Measurements from ENCODE around the gene PLCL1.

DNA sequence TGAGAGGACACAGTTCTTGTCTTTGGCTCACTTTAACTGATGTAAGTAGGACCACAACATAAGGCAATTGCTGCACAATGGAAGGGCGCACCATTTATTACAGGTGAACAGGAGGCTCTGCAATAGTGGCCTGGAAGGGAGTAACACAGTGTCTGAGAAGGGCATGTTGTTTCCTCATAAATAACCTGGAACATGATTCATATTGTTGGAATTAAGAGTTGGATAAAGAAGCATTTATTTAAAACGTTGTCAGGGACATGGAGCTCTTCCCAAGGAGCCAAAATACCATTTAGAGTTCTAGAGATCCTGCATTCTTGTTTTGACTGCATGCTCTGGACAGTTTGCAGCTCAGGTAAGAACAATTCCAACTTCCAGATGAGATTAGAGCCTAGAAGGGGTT lies 110.4 kb downstream of the PLCL1 start:
- no peak for TF ChIP-seq FOXM1 (IDR thresholded peaks at IDR 0.05; ENCODE audit: low read depth, low read length)
- TF ChIP-seq KAT2A (conservative IDR thresholded peaks at IDR 0.05; ENCODE audit: control insufficient read depth, low read depth, low read length) = no peak
- no peak for TF ChIP-seq RFX5 (IDR thresholded peaks at IDR 0.05; ENCODE audit: low read depth, low read length)
- TF ChIP-seq, protein P1, sequence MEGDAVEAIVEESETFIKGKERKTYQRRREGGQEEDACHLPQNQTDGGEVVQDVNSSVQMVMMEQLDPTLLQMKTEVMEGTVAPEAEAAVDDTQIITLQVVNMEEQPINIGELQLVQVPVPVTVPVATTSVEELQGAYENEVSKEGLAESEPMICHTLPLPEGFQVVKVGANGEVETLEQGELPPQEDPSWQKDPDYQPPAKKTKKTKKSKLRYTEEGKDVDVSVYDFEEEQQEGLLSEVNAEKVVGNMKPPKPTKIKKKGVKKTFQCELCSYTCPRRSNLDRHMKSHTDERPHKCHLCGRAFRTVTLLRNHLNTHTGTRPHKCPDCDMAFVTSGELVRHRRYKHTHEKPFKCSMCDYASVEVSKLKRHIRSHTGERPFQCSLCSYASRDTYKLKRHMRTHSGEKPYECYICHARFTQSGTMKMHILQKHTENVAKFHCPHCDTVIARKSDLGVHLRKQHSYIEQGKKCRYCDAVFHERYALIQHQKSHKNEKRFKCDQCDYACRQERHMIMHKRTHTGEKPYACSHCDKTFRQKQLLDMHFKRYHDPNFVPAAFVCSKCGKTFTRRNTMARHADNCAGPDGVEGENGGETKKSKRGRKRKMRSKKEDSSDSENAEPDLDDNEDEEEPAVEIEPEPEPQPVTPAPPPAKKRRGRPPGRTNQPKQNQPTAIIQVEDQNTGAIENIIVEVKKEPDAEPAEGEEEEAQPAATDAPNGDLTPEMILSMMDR (IDR thresholded peaks at IDR 0.05 in 2 of 3, conservative IDR thresholded peaks at IDR 0.05 in 1 of 3; ENCODE audit: control insufficient read depth in 2 of 3, extremely low read depth in 1 of 3, insufficient read depth in 1 of 3, low read depth in 3 of 3, low read length in 3 of 3) = no peak
- TF ChIP-seq, protein P2, sequence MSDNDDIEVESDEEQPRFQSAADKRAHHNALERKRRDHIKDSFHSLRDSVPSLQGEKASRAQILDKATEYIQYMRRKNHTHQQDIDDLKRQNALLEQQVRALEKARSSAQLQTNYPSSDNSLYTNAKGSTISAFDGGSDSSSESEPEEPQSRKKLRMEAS (IDR thresholded peaks at IDR 0.05; ENCODE audit: low read depth, low read length) = no peak
- TF ChIP-seq HDGF (IDR thresholded peaks at IDR 0.05) = no peak
- TF ChIP-seq, protein P3, sequence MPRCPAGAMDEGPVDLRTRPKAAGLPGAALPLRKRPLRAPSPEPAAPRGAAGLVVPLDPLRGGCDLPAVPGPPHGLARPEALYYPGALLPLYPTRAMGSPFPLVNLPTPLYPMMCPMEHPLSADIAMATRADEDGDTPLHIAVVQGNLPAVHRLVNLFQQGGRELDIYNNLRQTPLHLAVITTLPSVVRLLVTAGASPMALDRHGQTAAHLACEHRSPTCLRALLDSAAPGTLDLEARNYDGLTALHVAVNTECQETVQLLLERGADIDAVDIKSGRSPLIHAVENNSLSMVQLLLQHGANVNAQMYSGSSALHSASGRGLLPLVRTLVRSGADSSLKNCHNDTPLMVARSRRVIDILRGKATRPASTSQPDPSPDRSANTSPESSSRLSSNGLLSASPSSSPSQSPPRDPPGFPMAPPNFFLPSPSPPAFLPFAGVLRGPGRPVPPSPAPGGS (IDR thresholded peaks at IDR 0.05; ENCODE audit: borderline replicate concordance, insufficient read depth, low read depth, low read length, poor library complexity, severe bottlenecking) = no peak
- TF ChIP-seq POLR2AphosphoS5 (IDR thresholded peaks at IDR 0.05; ENCODE audit: low read length) = no peak
- no peak for TF ChIP-seq ASH2L (IDR thresholded peaks at IDR 0.05; ENCODE audit: borderline replicate concordance, low read depth)
- no peak for TF ChIP-seq EP300 (IDR thresholded peaks at IDR 0.05; ENCODE audit: borderline replicate concordance in 1 of 2, control insufficient read depth in 1 of 2, low read depth in 2 of 2, low read length in 2 of 2)
- TF ChIP-seq SUPT20H (IDR thresholded peaks at IDR 0.05; ENCODE audit: borderline replicate concordance, control insufficient read depth, low read depth, low read length) = no peak
- TF ChIP-seq, protein P4, sequence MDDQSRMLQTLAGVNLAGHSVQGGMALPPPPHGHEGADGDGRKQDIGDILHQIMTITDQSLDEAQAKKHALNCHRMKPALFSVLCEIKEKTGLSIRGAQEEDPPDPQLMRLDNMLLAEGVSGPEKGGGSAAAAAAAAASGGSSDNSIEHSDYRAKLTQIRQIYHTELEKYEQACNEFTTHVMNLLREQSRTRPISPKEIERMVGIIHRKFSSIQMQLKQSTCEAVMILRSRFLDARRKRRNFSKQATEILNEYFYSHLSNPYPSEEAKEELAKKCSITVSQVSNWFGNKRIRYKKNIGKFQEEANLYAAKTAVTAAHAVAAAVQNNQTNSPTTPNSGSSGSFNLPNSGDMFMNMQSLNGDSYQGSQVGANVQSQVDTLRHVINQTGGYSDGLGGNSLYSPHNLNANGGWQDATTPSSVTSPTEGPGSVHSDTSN (IDR thresholded peaks at IDR 0.05; ENCODE audit: insufficient replicate concordance, low read depth, low read length) = no peak
- TF ChIP-seq, protein P5, sequence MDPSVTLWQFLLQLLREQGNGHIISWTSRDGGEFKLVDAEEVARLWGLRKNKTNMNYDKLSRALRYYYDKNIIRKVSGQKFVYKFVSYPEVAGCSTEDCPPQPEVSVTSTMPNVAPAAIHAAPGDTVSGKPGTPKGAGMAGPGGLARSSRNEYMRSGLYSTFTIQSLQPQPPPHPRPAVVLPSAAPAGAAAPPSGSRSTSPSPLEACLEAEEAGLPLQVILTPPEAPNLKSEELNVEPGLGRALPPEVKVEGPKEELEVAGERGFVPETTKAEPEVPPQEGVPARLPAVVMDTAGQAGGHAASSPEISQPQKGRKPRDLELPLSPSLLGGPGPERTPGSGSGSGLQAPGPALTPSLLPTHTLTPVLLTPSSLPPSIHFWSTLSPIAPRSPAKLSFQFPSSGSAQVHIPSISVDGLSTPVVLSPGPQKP (IDR thresholded peaks at IDR 0.05; ENCODE audit: low read depth, low read length) = no peak
- TF ChIP-seq RCOR1 (conservative IDR thresholded peaks at IDR 0.05; ENCODE audit: low read depth, low read length) = no peak
